Measurements from ENCODE around the gene NFS1. TPM values are rescaled to one million over a fixed set of nuclear protein-coding genes. Genes with fewer than 3 reads are reported as not detected.

NFS1 gene
- total and polyA plus RNA-seq, 2 of the 8 experiments (the other 6 are each of a cell fraction or from before 2014, with no cell fraction given), result 26.1 to 38.8 TPM

GRCh38 chr20:35663516-35664465 is 35.4 kb downstream of the NFS1 start (continued):
- TF ChIP-seq CTCF (IDR thresholded peaks at IDR 0.05; ENCODE audit: control extremely low read depth in 1 of 3, insufficient read depth in 1 of 3, low read depth in 1 of 3, low read length in 3 of 3), result no peak
- TF ChIP-seq RXRA (IDR thresholded peaks at IDR 0.05; ENCODE audit: insufficient read depth, low read depth, low read length), result no peak
- TF ChIP-seq JUN (IDR thresholded peaks at IDR 0.05; ENCODE audit: low read depth, low read length), result no peak
- no peak for TF ChIP-seq FOSL1 (IDR thresholded peaks at IDR 0.05; ENCODE audit: insufficient read depth, low read depth, low read length)
- TF ChIP-seq RBBP5 (IDR thresholded peaks at IDR 0.05; ENCODE audit: borderline replicate concordance, low read depth, low read length), result no peak
- no peak for TF ChIP-seq USF2 (IDR thresholded peaks at IDR 0.05; ENCODE audit: low read length)
- no peak for TF ChIP-seq SUZ12 (IDR thresholded peaks at IDR 0.05; ENCODE audit: low read length)
- TF ChIP-seq POU5F1 (IDR thresholded peaks at IDR 0.05; ENCODE audit: low read depth, low read length), result no peak
- no peak for TF ChIP-seq SP2 (IDR thresholded peaks at IDR 0.05; ENCODE audit: low read length)
- peak; percentile 82 for TF ChIP-seq SAP30 (IDR thresholded peaks at IDR 0.05; ENCODE audit: insufficient read depth, insufficient replicate concordance, low read length)
- no peak for TF ChIP-seq BCL11A (IDR thresholded peaks at IDR 0.05; ENCODE audit: low read depth in 2 of 2, low read length in 2 of 2)
- 0 out of 2 replicates have a peak, but pooled peaks have one; percentile 33 for TF ChIP-seq GTF2F1 (IDR thresholded peaks at IDR 0.05; ENCODE audit: borderline replicate concordance, low read depth, low read length)
- TF ChIP-seq YY1 (IDR thresholded peaks at IDR 0.05; ENCODE audit: low read depth, low read length), result no peak
- TF ChIP-seq BACH1 (IDR thresholded peaks at IDR 0.05; ENCODE audit: low read length), result no peak
- TF ChIP-seq CBX5 (IDR thresholded peaks at IDR 0.05; ENCODE audit: low read depth, low read length), result no peak
- TF ChIP-seq CREB1 (IDR thresholded peaks at IDR 0.05), result no peak
- TF ChIP-seq EP300 (IDR thresholded peaks at IDR 0.05; ENCODE audit: borderline replicate concordance in 1 of 2, low read depth in 2 of 2, low read length in 2 of 2), result no peak
- no peak for TF ChIP-seq NRF1 (IDR thresholded peaks at IDR 0.05; ENCODE audit: low read depth, low read length)
- no peak; the same call in 1 of the 2 replicates for TF ChIP-seq CHD1 (IDR thresholded peaks at IDR 0.05; ENCODE audit: low read depth, low read length)
